Fibroblast of upper back skin (primary cell): ENCODE measurements around the gene LMO2.
"Not testable (repeated sequence)": the region's sequence is repeated elsewhere in the genome, so short reads cannot be mapped to it uniquely, and the experiment has no call there.

Experiments used
- DNase-seq: peaks from one replicate; pipeline ENCODE4 v3.0.0-alpha.2; 2013

LMO2 gene

DNA sequence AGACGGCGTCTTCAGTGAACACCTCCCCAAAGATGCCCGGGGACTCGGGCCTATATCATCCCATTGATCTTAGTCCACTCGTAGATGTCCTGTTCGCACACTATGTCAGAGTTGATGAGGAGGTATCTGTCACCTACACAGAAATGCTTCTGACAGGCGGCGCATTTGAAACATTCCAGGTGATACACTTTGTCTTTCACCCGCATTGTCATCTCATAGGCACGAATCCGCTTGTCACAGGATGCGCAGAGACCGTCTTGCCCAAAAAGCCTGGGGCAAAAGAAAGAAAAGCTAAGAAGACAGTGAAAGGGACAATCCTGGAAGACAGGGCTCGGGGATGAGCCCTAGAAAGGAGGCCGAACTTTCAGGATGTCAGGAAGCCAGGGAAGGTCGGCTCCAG is 32.6 kb downstream of the LMO2 start:
- no peak for DNase-seq

GRCh38 chr11:33857933-33858371 is 33.9 kb downstream of the LMO2 start:
- peak; percentile 55 for DNase-seq

DNA sequence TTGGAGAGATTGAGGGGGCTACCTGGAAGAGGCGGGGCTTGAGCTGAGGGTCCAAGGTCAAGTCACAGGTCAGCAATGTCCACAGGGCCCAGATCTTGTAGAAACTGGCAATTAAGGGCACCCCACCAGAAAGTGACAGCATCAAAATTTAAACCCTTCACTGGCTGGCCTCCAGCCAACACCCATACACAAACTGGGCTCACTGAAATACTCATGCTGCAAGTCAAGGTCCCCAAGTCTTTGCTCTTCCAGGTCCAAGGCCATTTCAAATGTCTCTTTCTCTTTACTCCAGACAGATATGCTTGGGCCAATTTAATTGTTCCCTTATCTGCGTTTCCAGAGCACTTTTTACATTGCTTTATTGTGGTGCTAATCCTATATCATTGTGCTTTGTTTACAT is 36.4 kb downstream of the LMO2 start:
- no peak for DNase-seq

- no peak for DNase-seq
These were observed 43.0 kb downstream of the LMO2 start for GRCh38 chr11:33848717-33849390.

DNA sequence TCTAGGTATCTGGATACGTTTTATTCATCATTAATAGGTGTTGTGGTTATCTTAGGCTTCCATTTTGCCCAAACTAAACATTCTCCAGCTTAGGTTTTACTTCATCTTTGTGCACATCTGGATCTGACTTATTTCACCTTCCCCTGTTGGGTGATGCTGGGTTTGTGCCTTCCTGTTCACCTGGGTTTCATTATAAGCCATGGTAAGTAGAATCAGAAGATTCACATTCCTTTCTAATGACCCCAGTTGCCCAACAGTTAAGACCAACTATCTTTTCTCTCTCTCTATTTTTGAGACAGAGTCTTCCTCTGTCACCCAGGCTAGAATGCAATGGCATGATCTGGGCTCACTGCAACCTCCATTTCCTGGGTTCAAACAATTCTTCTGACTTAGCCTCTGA is 44.6 kb downstream of the LMO2 start:
- DNase-seq = no peak

DNA sequence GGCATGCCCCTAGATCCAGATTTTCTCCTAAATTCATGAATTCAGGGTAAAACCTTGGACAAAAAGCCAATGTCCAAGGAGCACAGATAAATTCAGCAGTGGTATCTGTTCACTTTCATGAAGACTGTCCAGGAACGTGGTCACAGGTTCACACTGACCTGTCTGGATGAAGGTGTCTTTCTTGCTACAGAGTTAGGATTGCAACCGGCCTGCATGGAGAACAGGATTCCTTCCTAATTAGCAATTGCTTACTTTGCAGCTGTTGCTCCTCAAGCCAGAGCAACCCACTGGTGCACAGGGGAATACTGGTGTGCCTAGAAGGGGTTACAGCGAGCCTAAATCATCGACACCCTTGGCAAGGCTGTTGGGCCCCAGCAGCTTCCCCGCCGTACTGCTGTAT is 47.6 kb downstream of the LMO2 start:
- no peak for DNase-seq

DNA sequence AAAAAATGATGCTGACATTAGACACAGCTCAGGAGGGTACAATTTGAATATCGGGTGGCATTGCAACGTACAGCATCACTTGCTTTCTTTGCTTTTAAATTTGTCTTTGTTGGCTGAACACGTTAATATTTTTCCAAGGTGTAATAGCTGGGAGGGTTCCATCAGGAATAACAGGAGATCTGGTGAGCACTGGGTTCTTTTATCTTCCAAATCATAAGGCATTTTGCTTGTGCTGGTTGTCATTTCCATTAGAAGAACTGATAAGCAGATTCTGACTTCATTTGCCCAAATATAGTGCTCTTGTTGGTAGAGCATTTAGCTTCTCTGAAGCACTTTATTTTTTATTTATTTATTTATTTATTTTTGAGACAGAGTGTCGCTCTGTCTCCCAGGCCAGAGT is 48.9 kb downstream of the LMO2 start:
- no peak for DNase-seq

DNA sequence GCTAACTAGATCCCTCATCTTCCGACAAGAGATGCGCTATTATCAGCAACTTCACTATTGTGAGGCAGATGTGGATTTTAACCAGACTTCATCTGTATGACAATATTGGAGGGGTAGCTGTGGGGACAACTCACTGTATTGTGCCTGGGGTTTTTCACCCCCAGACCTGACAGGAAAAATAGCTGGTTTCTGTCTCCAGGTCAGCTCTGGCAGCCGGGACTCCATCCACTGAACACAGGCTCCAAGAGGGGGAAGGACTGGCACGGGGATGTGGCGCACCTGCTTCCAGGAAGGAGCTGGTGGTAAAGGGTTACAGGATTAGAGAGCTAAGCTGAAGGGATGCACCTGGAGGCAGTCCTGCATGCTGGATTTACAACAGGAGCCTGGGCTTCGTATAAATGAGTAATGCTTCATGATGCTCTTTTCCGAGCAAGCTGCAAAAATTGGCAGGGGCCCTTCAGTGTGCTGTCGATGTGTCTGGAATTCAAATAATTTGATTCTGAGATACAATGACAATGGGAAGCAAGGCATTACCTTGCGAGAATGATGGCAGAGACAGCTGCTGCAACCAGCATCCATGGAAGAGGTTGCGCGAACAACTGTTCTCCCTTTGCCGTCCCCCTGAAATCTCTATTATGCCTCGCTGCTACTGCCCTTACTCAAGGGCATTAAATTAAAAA is 49.5 kb downstream of the LMO2 start:
- no peak for DNase-seq

DNA sequence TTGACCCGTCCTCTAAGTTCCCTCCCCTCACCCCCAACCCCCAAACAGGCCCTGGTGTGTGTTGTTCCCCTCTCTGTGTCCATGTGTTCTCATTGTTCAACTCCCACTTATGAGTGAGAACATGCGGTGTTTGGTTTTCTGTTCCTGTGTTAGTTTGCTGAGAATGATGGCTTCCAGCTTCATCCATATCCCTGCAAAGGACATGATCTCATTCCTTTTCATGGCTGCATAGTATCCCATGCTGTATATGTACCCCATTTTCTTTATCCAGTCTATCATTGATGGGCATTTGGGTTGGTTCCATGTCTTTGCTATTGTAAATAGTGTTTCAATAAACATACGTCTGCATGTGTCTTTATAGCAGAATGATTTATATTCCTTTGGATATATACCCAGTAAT is 53.6 kb downstream of the LMO2 start:
- DNase-seq = not testable (repeated sequence)

DNA sequence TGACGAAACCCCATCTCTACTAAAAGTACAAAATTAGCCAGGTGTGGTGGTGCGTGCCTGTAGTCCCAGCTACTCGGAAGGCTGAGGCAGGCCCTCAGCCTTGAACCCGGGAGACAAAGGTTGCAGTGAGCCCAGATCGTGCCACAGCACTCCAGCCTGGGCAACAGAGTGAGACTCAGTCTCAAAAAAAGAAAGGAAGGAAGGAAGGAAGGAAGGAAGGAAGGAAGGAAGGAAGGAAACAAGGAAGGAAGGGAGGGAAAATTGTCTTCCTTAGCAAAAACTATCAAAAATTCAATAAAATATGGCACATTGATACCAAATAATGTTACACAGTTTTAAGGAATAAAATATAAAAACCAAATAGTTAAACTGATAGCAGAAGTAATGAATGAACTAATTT is 54.5 kb downstream of the LMO2 start:
- not testable (repeated sequence) for DNase-seq

DNA sequence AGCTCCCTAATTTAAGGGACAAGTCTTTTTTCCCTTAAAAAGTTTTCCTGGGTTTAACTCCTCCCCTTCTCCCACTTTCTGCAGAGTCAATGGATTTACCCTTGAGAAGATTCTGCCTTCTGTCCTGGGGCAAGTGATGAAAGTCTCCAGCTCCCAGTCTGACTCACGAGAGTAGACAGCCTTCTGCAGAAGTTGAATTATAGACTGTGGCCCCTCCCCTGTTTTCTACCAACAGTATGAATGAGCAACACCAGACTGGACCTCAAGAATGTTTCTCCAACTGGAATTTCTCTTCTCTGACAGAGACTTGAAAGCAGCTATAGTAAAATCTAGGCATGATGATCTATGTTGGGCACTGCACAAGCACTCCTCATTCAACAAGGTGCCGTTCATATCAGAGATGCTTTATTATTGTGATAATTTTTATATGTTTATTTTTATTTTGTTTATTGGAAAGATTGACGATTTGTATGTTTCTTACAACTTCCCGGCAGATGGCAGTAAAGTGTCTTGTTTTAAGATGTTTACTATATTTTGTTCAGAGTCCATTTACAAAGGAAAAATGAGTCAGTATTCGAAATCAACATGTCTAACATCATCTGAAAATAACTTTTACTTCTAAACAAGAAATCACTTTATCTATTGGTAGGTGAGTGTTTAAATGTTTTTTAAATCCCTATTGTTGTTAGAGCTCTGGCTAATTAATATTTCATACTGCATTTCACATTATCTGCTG is 56.6 kb downstream of the LMO2 start:
- peak; percentile 88 for DNase-seq

GRCh38 chr11:33832676-33833075 is 59.2 kb downstream of the LMO2 start:
- DNase-seq = no peak

DNA sequence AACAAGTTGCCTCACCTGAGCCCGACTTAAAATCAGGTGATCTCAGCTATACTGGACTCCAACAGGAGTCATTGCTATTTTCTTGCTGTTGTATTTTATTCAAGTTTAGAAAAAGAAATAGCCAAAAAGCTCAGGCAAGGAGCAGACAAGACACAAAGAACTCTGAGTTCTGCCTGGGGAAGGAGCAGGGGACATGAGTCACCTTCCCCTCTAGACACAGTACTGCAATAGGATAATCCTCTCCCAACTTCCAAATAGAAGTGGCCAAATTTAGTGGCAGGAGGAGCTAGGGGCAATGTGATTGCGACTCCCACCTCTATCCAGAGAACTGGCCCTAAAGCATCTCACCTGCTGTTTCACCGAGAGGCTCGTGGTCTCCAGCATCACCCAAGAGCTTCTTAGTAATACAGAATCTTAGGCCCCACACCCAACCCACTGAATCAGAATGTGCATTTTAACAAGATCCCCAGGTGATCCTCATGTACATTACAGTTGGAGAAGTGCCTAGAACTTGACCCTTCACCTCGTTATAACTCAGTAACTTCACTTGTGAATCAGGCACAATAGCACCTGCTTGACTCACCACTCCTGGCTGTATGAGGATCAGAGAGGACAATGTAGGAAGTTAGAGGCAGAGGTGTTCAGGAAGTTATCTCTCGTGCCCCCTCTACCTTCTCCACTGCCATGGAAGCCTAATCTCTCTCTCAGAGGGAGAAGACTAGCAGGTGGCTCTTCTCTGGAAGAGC is 60.8 kb downstream of the LMO2 start:
- no peak for DNase-seq

GRCh38 chr11:33829430-33830141 is 62.3 kb downstream of the LMO2 start:
- peak; percentile 77 for DNase-seq

GRCh38 chr11:33828604-33829429 is 63.1 kb downstream of the LMO2 start:
- DNase-seq = no peak

- DNase-seq = no peak
These were observed 64.7 kb downstream of the LMO2 start for GRCh38 chr11:33827206-33827605.

DNA sequence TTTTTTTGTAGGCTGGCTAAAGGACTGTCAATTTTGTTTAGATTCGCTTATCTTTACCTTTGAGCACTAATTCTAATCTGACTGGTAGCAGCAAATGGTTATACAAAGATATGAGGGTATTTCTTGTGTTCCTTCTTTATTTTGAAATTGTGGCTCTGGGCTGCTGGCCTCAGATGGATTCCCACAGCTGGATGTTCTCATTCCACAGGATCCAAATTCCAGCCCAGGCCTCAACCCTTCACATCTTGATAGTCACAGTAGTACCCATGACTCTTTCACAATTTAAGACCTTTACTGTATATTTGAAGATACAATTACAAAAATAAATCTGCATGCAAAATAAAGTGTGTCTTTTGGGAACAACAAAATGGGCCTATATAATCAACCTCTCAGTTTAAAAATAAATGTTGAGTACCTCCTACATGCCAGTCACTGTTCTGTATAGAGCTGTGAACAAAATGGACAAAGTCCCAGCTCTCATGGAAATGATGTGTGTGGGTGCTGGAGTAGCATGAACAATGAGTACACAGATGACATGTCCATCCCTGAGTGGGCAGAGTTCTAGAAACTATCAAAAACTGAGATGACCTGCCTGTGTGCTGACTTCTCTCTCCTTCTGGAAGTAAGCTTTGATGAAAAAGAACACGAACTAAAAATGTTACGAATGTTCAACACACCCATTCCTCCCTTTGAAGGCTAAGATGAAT is 65.9 kb downstream of the LMO2 start:
- no peak for DNase-seq

GRCh38 chr11:33822981-33823380 is 68.9 kb downstream of the LMO2 start:
- DNase-seq = not testable (repeated sequence)

- DNase-seq = no peak
These were observed 72.4 kb downstream of the LMO2 start for GRCh38 chr11:33819278-33820035.
